Astrocyte (in vitro differentiated cells and primary cell): ENCODE data around the gene MXRA8. TPM values are rescaled to one million over a fixed set of nuclear protein-coding genes. Genes with fewer than 3 reads are reported as not detected.
A peak's percentile ranks its signal among the peaks of the same experiment; 100 is the strongest.

Experiments
- DNase-seq: peaks from one replicate; pipeline ENCODE4 v3.0.0-alpha.2; 2010; ENCODE audit warnings: low read depth
- FAIRE-seq: peaks from 2 replicates; lab custom pipeline; 2011; peaks lifted over from hg19 to GRCh38; lab: Jason Lieb, UNC
- H2AFZ ChIP-seq: 2 replicates; pipeline ENCODE4 v1.6.0; 2012; ENCODE audit warnings: low read depth, low read length, inconsistent platforms
- H3K27ac ChIP-seq: 2 replicates; pipeline ENCODE4 v1.5.1; 2011; ENCODE audit warnings: low read depth, low read length, inconsistent platforms
- H3K27me3 ChIP-seq: 2 replicates; pipeline ENCODE4 v1.6.0; 2011; ENCODE audit warnings: low read length, inconsistent platforms; ENCODE audit not compliant: insufficient read depth
- H3K36me3 ChIP-seq: 2 replicates; pipeline ENCODE4 v1.5.1; 2011; ENCODE audit warnings: low read length, inconsistent platforms; ENCODE audit not compliant: insufficient read depth
- H3K4me1 ChIP-seq: 2 replicates; pipeline ENCODE4 v1.5.1; 2011; ENCODE audit warnings: low read length, inconsistent platforms; ENCODE audit not compliant: insufficient read depth
- H3K4me2 ChIP-seq: 2 replicates; pipeline ENCODE4 v1.6.0; 2012; ENCODE audit warnings: low read length, inconsistent platforms
- H3K4me3 ChIP-seq: 2 replicates; pipeline ENCODE4 v1.5.1; 2011; ENCODE audit warnings: low read depth, mild to moderate bottlenecking, low read length, inconsistent platforms; ENCODE audit not compliant: insufficient read depth
- H3K79me2 ChIP-seq: 2 replicates; pipeline ENCODE4 v1.6.0; 2012; ENCODE audit warnings: mild to moderate bottlenecking, low read length, inconsistent platforms; ENCODE audit not compliant: insufficient read depth
- H3K9ac ChIP-seq: 2 replicates; pipeline ENCODE4 v1.6.0; 2012; ENCODE audit warnings: mild to moderate bottlenecking, low read length, inconsistent platforms
- H3K9me3 ChIP-seq: 2 replicates; pipeline ENCODE4 v1.5.1; 2012; ENCODE audit warnings: low read depth, mild to moderate bottlenecking, low read length, inconsistent platforms; ENCODE audit not compliant: insufficient read depth
- H4K20me1 ChIP-seq: 2 replicates; pipeline ENCODE4 v1.6.0; 2012; ENCODE audit warnings: low read length, inconsistent platforms; ENCODE audit not compliant: insufficient read depth
- H3K27ac Mint-ChIP-seq: one replicate; pipeline ENCODE4 v1.8.0; 2021; ENCODE audit warnings: mild to moderate bottlenecking, mixed read lengths; ENCODE audit not compliant: unreplicated experiment
- H3K27me3 Mint-ChIP-seq: one replicate; pipeline ENCODE4 v1.8.0; 2021; ENCODE audit warnings: low read depth, mixed read lengths; ENCODE audit not compliant: unreplicated experiment
- H3K36me3 Mint-ChIP-seq: one replicate; pipeline ENCODE4 v1.8.0; 2021; ENCODE audit warnings: low read depth, mixed read lengths; ENCODE audit not compliant: unreplicated experiment
- H3K4me1 Mint-ChIP-seq: one replicate; pipeline ENCODE4 v1.8.0; 2021; ENCODE audit warnings: low read depth, mixed read lengths; ENCODE audit not compliant: unreplicated experiment
- H3K4me3 Mint-ChIP-seq: one replicate; pipeline ENCODE4 v1.8.0; 2021; ENCODE audit warnings: mild to moderate bottlenecking, moderate library complexity, mixed read lengths; ENCODE audit not compliant: unreplicated experiment
- H3K9me3 Mint-ChIP-seq: one replicate; pipeline ENCODE4 v1.8.0; 2021; ENCODE audit warnings: mild to moderate bottlenecking, mixed read lengths; ENCODE audit not compliant: unreplicated experiment
- EZH2 ChIP-seq: IDR thresholded peaks from 2 replicates; pipeline ENCODE4 v1.6.1; 2012; ENCODE audit warnings: mild to moderate bottlenecking, low read length, inconsistent platforms; ENCODE audit not compliant: insufficient read depth
- total RNA-seq: library from RNA; stranded (reverse); gene quantifications from 2 replicates; pipeline ENCODE4 v1.2.1, GENCODE V29; 2021
- TF ChIP-seq, protein P1 (sequence below): IDR thresholded peaks from 2 replicates; pipeline ENCODE4 v1.5.1; 2011; ENCODE audit warnings: low read depth, mild to moderate bottlenecking, inconsistent platforms, low read length, moderate library complexity; ENCODE audit not compliant: insufficient read depth

The MXRA8 gene
- total RNA-seq, 1 donor from 2014 or later, result 112 TPM

DNA sequence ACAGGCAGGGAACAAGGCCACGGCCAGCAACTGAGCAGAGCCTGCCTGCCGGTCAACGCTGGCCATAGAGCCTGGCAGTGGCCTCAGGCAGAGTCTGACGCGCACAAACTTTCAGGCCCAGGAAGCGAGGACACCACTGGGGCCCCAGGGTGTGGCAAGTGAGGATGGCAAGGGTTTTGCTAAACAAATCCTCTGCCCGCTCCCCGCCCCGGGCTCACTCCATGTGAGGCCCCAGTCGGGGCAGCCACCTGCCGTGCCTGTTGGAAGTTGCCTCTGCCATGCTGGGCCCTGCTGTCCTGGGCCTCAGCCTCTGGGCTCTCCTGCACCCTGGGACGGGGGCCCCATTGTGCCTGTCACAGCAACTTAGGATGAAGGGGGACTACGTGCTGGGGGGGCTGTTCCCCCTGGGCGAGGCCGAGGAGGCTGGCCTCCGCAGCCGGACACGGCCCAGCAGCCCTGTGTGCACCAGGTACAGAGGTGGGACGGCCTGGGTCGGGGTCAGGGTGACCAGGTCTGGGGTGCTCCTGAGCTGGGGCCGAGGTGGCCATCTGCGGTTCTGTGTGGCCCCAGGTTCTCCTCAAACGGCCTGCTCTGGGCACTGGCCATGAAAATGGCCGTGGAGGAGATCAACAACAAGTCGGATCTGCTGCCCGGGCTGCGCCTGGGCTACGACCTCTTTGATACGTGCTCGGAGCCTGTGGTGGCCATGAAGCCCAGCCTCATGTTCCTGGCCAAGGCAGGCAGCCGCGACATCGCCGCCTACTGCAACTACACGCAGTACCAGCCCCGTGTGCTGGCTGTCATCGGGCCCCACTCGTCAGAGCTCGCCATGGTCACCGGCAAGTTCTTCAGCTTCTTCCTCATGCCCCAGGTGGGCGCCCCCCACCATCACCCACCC lies 27.0 kb downstream of the MXRA8 start, which contains the start of gene TAS1R3:
TSS of gene TAS1R3 (plus strand) at position 213 of the 898 bp plus-strand sequence. CDS start at position 279, 66 bp downstream.
- H2AFZ ChIP-seq, result no peak within 1 kb of the TSS
- DNase-seq (no peak), FAIRE-seq (no peak)
- H3K9ac ChIP-seq, result no peak within 1 kb of the TSS
- TF ChIP-seq, protein P1, sequence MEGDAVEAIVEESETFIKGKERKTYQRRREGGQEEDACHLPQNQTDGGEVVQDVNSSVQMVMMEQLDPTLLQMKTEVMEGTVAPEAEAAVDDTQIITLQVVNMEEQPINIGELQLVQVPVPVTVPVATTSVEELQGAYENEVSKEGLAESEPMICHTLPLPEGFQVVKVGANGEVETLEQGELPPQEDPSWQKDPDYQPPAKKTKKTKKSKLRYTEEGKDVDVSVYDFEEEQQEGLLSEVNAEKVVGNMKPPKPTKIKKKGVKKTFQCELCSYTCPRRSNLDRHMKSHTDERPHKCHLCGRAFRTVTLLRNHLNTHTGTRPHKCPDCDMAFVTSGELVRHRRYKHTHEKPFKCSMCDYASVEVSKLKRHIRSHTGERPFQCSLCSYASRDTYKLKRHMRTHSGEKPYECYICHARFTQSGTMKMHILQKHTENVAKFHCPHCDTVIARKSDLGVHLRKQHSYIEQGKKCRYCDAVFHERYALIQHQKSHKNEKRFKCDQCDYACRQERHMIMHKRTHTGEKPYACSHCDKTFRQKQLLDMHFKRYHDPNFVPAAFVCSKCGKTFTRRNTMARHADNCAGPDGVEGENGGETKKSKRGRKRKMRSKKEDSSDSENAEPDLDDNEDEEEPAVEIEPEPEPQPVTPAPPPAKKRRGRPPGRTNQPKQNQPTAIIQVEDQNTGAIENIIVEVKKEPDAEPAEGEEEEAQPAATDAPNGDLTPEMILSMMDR, result no peak
- TF ChIP-seq EZH2, result no peak
- Mint-ChIP-seq H3K4me3 (no peak within 1 kb of the TSS), H3K27ac (peak within 1 kb of the TSS; percentile 12), H3K4me1 (no peaks in the 10 kb centered on the region), H3K27me3 (no peaks in the 10 kb centered on the region), H3K36me3 (no peaks in the 10 kb centered on the region), H3K9me3 (no peaks in the 10 kb centered on the region)
- H3K27me3 ChIP-seq, result no peaks in the 10 kb centered on the region
- H3K27ac ChIP-seq, result no peak within 1 kb of the TSS
- H3K79me2 ChIP-seq, result peaks cover 9% of the 10 kb centered on the region
- H3K36me3 ChIP-seq, result no peaks in the 10 kb centered on the region
- H3K4me2 ChIP-seq, result no peak within 1 kb of the TSS
- no peaks in the 10 kb centered on the region for H3K4me1 ChIP-seq
- no peak within 1 kb of the TSS for H3K4me3 ChIP-seq
- H4K20me1 ChIP-seq, result peaks cover 34% of the 10 kb centered on the region
- H3K9me3 ChIP-seq, result no peaks in the 10 kb centered on the region

DNA sequence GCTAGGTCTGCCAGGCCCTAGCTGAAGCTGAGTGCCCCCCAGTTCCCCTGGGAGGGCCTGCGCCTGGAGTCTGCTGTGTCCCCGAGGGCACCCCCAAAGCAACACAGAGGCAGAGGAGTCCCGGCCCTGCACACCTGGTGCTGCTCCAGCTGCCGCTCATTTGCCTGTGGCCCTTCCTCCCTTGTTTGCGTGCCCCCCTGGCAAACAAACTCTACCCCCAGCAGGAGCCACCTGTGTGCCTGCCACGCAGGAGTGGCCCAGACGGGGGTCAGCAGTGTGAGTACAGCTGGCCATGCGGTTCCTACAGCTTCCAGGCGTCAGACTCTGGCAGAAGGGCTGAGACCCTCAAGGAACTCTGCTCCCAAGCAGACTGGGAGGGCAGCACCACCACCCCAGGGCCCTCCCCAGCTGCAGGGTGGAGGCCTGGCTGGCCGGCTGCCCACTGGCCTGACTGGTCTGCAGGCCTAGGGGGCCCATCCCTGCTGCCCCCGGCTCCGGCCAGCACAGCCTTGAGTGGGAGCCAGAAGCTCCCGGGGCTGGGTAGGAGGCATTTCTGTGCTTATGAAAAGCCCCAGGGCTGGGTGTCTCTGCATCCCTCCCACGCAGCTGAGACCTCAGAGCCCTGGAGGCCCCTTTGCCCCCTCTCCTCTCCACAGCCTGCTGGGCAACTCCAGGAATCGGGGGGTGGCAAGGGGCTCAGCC lies 27.8 kb downstream of the MXRA8 start:
- H3K27ac Mint-ChIP-seq, result no peak overlapping the region
- no peaks in the 10 kb centered on the region for H3K27me3 ChIP-seq
- H3K36me3 Mint-ChIP-seq, result no peaks in the 10 kb centered on the region
- H3K9ac ChIP-seq, result no peak overlapping the region
- H3K9me3 ChIP-seq, result no peaks in the 10 kb centered on the region
- DNase-seq (no peak), FAIRE-seq (no peak)
- no peaks in the 10 kb centered on the region for H3K9me3 Mint-ChIP-seq
- peaks cover 17% of the 10 kb centered on the region for H3K79me2 ChIP-seq
- H3K27me3 Mint-ChIP-seq, result no peaks in the 10 kb centered on the region
- no peak overlapping the region for H3K4me3 ChIP-seq
- no peak overlapping the region for H3K4me3 Mint-ChIP-seq
- H3K4me1 Mint-ChIP-seq, result no peaks in the 10 kb centered on the region
- H2AFZ ChIP-seq, result no peak overlapping the region
- no peak overlapping the region for H3K4me2 ChIP-seq
- no peak for TF ChIP-seq EZH2
- TF ChIP-seq, protein P1, result no peak
- H4K20me1 ChIP-seq, result peaks cover 42% of the 10 kb centered on the region
- H3K4me1 ChIP-seq, result peaks cover 3% of the 10 kb centered on the region
- no peaks in the 10 kb centered on the region for H3K36me3 ChIP-seq
- H3K27ac ChIP-seq, result no peak overlapping the region
